Breast epithelium (tissue), 4 donors: ENCODE data around the gene GUF1. TPM values are rescaled to one million over a fixed set of nuclear protein-coding genes. Genes with fewer than 3 reads are reported as not detected.
A peak's percentile ranks its signal among the peaks of the same experiment; 100 is the strongest.

Experiments
- DNase-seq, 2 donors: peaks; one replicate each; pipeline ENCODE4 v3.0.0-alpha.2; 2019; ENCODE audit warnings: low spot score in 2 of 2
- H3K27ac ChIP-seq, 2 donors: fragments of 200-600 bp; sonication (generic) in 1 of 2; one replicate each; pipeline ENCODE4 v1.5.1; 2016 to 2019; ENCODE audit warnings: mild to moderate bottlenecking in 1 of 2
- H3K27me3 ChIP-seq, 2 donors: fragments of 200-600 bp; sonication (generic) in 1 of 2; one replicate each; pipeline versions ENCODE4 v1.5.1 to v1.6.0; 2017 to 2019; ENCODE audit warnings: control low read depth in 1 of 2, mild to moderate bottlenecking in 1 of 2
- H3K36me3 ChIP-seq: fragments of 200-600 bp; one replicate; pipeline ENCODE4 v1.5.1; 2019
- H3K4me1 ChIP-seq, 2 donors: fragments of 200-600 bp; sonication (generic); one replicate each; pipeline ENCODE4 v1.5.1; 2016 to 2019; ENCODE audit warnings: control low read depth in 1 of 2
- H3K4me3 ChIP-seq, 3 donors: fragments of 200-600 bp; sonication (generic); 1 replicate in 2 of 3; 2 replicates in 1 of 3; pipeline ENCODE4 v1.5.1; 2016 to 2019; ENCODE audit warnings: mild to moderate bottlenecking in 3 of 3, moderate library complexity in 2 of 3
- H3K9me3 ChIP-seq, 2 donors: fragments of 200-600 bp; sonication (generic) in 1 of 2; one replicate each; pipeline ENCODE4 v1.5.1; 2016 to 2019; ENCODE audit warnings: control low read depth in 1 of 2
- CTCF ChIP-seq, 3 donors: fragments of 450-650 bp; IDR thresholded peaks; one replicate each; pipeline ENCODE4 v1.5.1; 2016 to 2017; ENCODE audit warnings: antibody characterized with exemption in 3 of 3, mild to moderate bottlenecking in 3 of 3, moderate library complexity in 3 of 3
- POLR2A ChIP-seq: fragments of 450-650 bp; IDR thresholded peaks from one replicate; pipeline ENCODE4 v1.6.1; 2016; ENCODE audit warnings: antibody characterized with exemption, mild to moderate bottlenecking, moderate library complexity
- POLR2AphosphoS5 ChIP-seq, 3 donors: sonication (generic); formaldehyde crosslinking; IDR thresholded peaks; one replicate each; pipeline ENCODE4 v1.6.1; 2017; ENCODE audit warnings: antibody characterized with exemption in 3 of 3
- intact Hi-C: fragments of 100-400 bp; cut with DNase I; formaldehyde crosslinking; loops from one replicate; pipeline ENCODE4 v1.15.1; 2023; ENCODE audit warnings: low total_unique reads
- total RNA-seq, 3 donors: library from RNA; depleted of rRNA; stranded (reverse); fragments of >200 nt; gene quantifications; one replicate each; pipeline ENCODE4 v1.1.0, GENCODE V29; 2016

The GUF1 gene
- total RNA-seq = 10 to 100 TPM; 12.6 to 26.9 (median 19.0) TPM

GRCh38 chr4:44678094-44679041 lies at the start of gene GUF1:
GUF1 (plus strand) TSS chr4:44678420; CDS start chr4:44678623, 203 bp downstream.
- peak within 1 kb of the TSS; percentile 69 to 94 (median 86) for H3K4me3 ChIP-seq
- no peaks in the 10 kb centered on the region for H3K27me3 ChIP-seq
- H3K9me3 ChIP-seq = no peaks in the 10 kb centered on the region
- H3K27ac ChIP-seq = peak within 1 kb of the TSS; percentile 90 to 94
- peak; percentile 85 to 88 for DNase-seq
- H3K36me3 ChIP-seq = no peaks in the 10 kb centered on the region
- no peak for TF ChIP-seq CTCF (IDR thresholded peaks at IDR 0.05)
- peak; percentile 47 for TF ChIP-seq POLR2A
- peak; percentile 75 to 88 (median 78) for TF ChIP-seq POLR2AphosphoS5 (IDR thresholded peaks at IDR 0.05)
- H3K4me1 ChIP-seq = peaks cover 0 to 4% of the 10 kb centered on the region in 2 donors
- intact Hi-C loops = no loop called here

GRCh38 chr4:44629280-44629866 lies 48.8 kb upstream of the GUF1 start:
- Histone ChIP-seq H3K27ac (no peak overlapping the region), H3K36me3 (no peaks in the 10 kb centered on the region), H3K4me3 (no peak overlapping the region), H3K4me1 (no peaks in the 10 kb centered on the region), H3K27me3 (no peaks in the 10 kb centered on the region), H3K9me3 (no peaks in the 10 kb centered on the region)
- no peak for TF ChIP-seq POLR2A
- TF ChIP-seq CTCF (IDR thresholded peaks at IDR 0.05) = peak in 2 of 3 donors; percentile 31 to 38
- no peak for TF ChIP-seq POLR2AphosphoS5 (IDR thresholded peaks at IDR 0.05)
- no peak for DNase-seq
- intact Hi-C loops = no loop called here

- H3K4me1 ChIP-seq = no peaks in the 10 kb centered on the region
- H3K27ac ChIP-seq = no peak overlapping the region
- no peak for DNase-seq
- no peak for TF ChIP-seq CTCF (IDR thresholded peaks at IDR 0.05)
- no peak for TF ChIP-seq POLR2AphosphoS5 (IDR thresholded peaks at IDR 0.05)
- TF ChIP-seq POLR2A = no peak
- H3K36me3 ChIP-seq = no peaks in the 10 kb centered on the region
- H3K9me3 ChIP-seq = no peaks in the 10 kb centered on the region
- no peaks in the 10 kb centered on the region for H3K27me3 ChIP-seq
- intact Hi-C loops = no loop called here
- no peak overlapping the region for H3K4me3 ChIP-seq
Measured at GRCh38 chr4:44632089-44632488, 46.1 kb upstream of the GUF1 start.

GRCh38 chr4:44632733-44633132 lies 45.5 kb upstream of the GUF1 start:
- intact Hi-C loops = no loop called here
- no peaks in the 10 kb centered on the region for H3K4me1 ChIP-seq
- no peaks in the 10 kb centered on the region for H3K9me3 ChIP-seq
- no peak overlapping the region for H3K4me3 ChIP-seq
- H3K27ac ChIP-seq = no peak overlapping the region
- no peaks in the 10 kb centered on the region for H3K27me3 ChIP-seq
- H3K36me3 ChIP-seq = no peaks in the 10 kb centered on the region
- no peak for DNase-seq
- no peak for TF ChIP-seq CTCF (IDR thresholded peaks at IDR 0.05)

GRCh38 chr4:44638091-44638490 lies 40.1 kb upstream of the GUF1 start:
- no peaks in the 10 kb centered on the region for H3K4me1 ChIP-seq
- H3K27ac ChIP-seq = no peak overlapping the region
- no peak for DNase-seq
- TF ChIP-seq POLR2A (no peak), POLR2AphosphoS5 (IDR thresholded peaks at IDR 0.05) (no peak), CTCF (IDR thresholded peaks at IDR 0.05) (no peak)
- no peaks in the 10 kb centered on the region for H3K36me3 ChIP-seq
- intact Hi-C loops = no loop called here
- H3K27me3 ChIP-seq = no peaks in the 10 kb centered on the region
- H3K4me3 ChIP-seq = no peak overlapping the region
- peaks cover 0 to 4% of the 10 kb centered on the region in 2 donors for H3K9me3 ChIP-seq
